ENCODE results near the gene MCUR1.
"Not testable (repeated sequence)": the region's sequence is repeated elsewhere in the genome, so short reads cannot be mapped to it uniquely, and the experiment has no call there.

MCUR1 gene

DNA sequence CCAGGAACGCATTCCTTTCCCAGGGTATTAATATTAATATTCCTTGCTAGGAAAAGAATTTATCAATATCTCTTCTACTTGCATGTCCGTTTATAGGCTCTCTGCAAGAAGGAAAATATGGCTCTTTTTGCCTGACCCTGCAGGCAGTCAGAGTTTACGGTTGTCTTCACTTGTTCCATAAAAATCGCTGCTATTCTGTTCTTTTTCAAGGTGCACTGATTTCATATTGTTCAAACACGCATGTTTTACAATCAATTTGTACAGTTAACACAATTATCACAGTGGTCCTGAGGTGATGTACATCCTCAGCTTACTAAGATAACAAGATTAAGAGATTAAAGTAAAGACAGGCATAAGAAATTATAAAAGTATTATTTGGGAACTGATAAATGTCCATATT, 15.1 kb upstream of the MCUR1 start:
- not testable (repeated sequence) for H2BK5ac ChIP-seq (ENCODE audit: low read depth, low read length, poor library complexity, severe bottlenecking); H3K27me3 ChIP-seq (ENCODE audit: control insufficient read depth in 1 of 2, insufficient read depth in 1 of 2, low read length in 2 of 2); H3K4me2 ChIP-seq (ENCODE audit: low read length, poor library complexity, severe bottlenecking); H3K4ac ChIP-seq (ENCODE audit: low read depth in 1 of 2, low read length in 2 of 2); H3K9ac ChIP-seq (ENCODE audit: low read length); H3K14ac ChIP-seq (ENCODE audit: low read length in 2 of 2); DNase-seq; H3K4me3 ChIP-seq (ENCODE audit: insufficient read depth in 1 of 2, low read depth in 1 of 2, low read length in 2 of 2); H3K27ac ChIP-seq (ENCODE audit: low read length, poor library complexity, severe bottlenecking); H2BK15ac ChIP-seq (ENCODE audit: low read depth, poor library complexity, severe bottlenecking); H2AFZ ChIP-seq (ENCODE audit: low read depth, low read length); H3K23ac ChIP-seq (ENCODE audit: low read length in 2 of 2); H3K18ac ChIP-seq (ENCODE audit: low read depth in 1 of 2, low read length in 2 of 2); H4K8ac ChIP-seq (ENCODE audit: low read length); H3K4me1 ChIP-seq (ENCODE audit: control insufficient read depth, insufficient read depth, low read depth, low read length); H2BK120ac ChIP-seq (ENCODE audit: low read depth, low read length); H2AK5ac ChIP-seq (ENCODE audit: low read length, severe bottlenecking); H3K79me1 ChIP-seq (replicated peaks; ENCODE audit: low read length, poor library complexity, severe bottlenecking); H2BK12ac ChIP-seq (ENCODE audit: low read length in 2 of 2); H4K91ac ChIP-seq (ENCODE audit: low read length); H3K36me3 ChIP-seq (ENCODE audit: control insufficient read depth in 1 of 2, insufficient read depth in 2 of 2, low read depth in 1 of 2, low read length in 2 of 2)
- 94% methylated on average over 3 of the region's 5 CpGs for WGBS
- peaks cover 10% of the 10 kb centered on the region for H3K9me3 ChIP-seq (ENCODE audit: control insufficient read depth, low read length)

DNA sequence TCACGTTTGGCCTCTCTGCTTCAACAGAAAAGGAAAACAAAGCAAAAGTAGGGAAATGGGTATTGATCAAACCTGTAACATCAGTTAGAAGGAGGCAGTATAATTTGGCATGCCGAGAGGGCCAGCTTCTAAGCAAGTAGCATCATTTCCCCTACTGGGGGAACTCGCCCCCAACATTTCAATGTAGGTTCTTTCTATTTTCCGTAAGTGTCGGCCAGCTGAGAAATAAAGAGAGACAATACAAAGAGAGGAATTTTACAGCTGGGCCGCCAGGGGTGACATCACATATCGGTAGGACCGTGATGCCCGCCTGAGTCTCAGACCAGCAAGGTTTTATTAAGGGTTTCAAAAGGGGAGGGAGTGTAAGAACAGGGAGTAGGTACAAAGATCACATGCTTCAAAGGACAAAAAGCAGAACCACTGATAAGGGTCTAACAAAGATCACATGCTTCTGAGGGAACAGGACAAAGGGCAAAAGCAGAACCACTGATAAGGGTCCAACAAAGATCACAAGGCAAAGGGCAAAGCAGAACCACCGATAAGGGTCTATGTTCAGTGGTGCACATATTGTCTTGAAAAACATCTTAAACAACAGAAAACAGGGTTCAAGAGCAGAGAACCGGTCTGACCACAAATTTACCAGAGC, 14.4 kb upstream of the MCUR1 start:
- H3K4me2 ChIP-seq (ENCODE audit: low read length, poor library complexity, severe bottlenecking); H3K27me3 ChIP-seq (ENCODE audit: control insufficient read depth in 1 of 2, insufficient read depth in 1 of 2, low read length in 2 of 2); H4K8ac ChIP-seq (ENCODE audit: low read length); H4K91ac ChIP-seq (ENCODE audit: low read length); H2BK15ac ChIP-seq (ENCODE audit: low read depth, poor library complexity, severe bottlenecking); H3K36me3 ChIP-seq (ENCODE audit: control insufficient read depth in 1 of 2, insufficient read depth in 2 of 2, low read depth in 1 of 2, low read length in 2 of 2); DNase-seq; H3K4me3 ChIP-seq (ENCODE audit: insufficient read depth in 1 of 2, low read depth in 1 of 2, low read length in 2 of 2); H3K4ac ChIP-seq (ENCODE audit: low read depth in 1 of 2, low read length in 2 of 2); H2AFZ ChIP-seq (ENCODE audit: low read depth, low read length); H3K27ac ChIP-seq (ENCODE audit: low read length, poor library complexity, severe bottlenecking); H3K4me1 ChIP-seq (ENCODE audit: control insufficient read depth, insufficient read depth, low read depth, low read length); H3K79me1 ChIP-seq (replicated peaks; ENCODE audit: low read length, poor library complexity, severe bottlenecking); H2BK12ac ChIP-seq (ENCODE audit: low read length in 2 of 2); H2BK5ac ChIP-seq (ENCODE audit: low read depth, low read length, poor library complexity, severe bottlenecking); H3K14ac ChIP-seq (ENCODE audit: low read length in 2 of 2); H2BK120ac ChIP-seq (ENCODE audit: low read depth, low read length); H2AK5ac ChIP-seq (ENCODE audit: low read length, severe bottlenecking); H3K23ac ChIP-seq (ENCODE audit: low read length in 2 of 2); H3K9ac ChIP-seq (ENCODE audit: low read length); H3K18ac ChIP-seq (ENCODE audit: low read depth in 1 of 2, low read length in 2 of 2): not testable (repeated sequence)
- 94% methylated on average over 11 of the region's 11 CpGs for WGBS
- H3K9me3 ChIP-seq (ENCODE audit: control insufficient read depth, low read length), result peaks cover 10% of the 10 kb centered on the region

DNA sequence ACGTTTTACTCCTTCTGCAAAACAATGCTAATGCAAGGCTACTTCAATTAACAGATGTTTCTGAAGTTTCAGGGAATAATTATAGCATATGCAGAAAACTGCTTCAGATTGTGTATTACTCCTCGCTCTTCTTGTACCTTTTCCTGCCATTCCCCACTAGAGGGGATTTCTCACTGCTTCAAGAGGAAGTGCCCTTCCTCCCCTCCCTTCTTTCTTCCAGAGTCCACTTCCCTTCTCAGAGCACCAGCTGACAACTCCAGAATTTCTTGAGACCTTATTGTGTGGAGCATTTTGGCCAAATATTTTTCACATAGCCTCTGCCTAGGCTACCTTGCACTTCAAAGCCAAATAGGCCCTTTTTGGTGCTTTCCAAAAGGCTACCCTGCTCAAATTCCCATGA, 12.7 kb upstream of the MCUR1 start:
- H3K27me3 ChIP-seq (ENCODE audit: control insufficient read depth in 1 of 2, insufficient read depth in 1 of 2, low read length in 2 of 2), result no peaks in the 10 kb centered on the region
- H3K4ac ChIP-seq (ENCODE audit: low read depth in 1 of 2, low read length in 2 of 2), result no peak overlapping the region
- H3K4me2 ChIP-seq (ENCODE audit: low read length, poor library complexity, severe bottlenecking), result no peak overlapping the region
- H3K79me1 ChIP-seq (replicated peaks; ENCODE audit: low read length, poor library complexity, severe bottlenecking), result no peaks in the 10 kb centered on the region
- no peak overlapping the region for H4K8ac ChIP-seq (ENCODE audit: low read length)
- H3K9ac ChIP-seq (ENCODE audit: low read length), result no peak overlapping the region
- no peaks in the 10 kb centered on the region for H3K4me1 ChIP-seq (ENCODE audit: control insufficient read depth, insufficient read depth, low read depth, low read length)
- H2BK12ac ChIP-seq (ENCODE audit: low read length in 2 of 2), result no peak overlapping the region
- no peak overlapping the region for H3K14ac ChIP-seq (ENCODE audit: low read length in 2 of 2)
- H3K9me3 ChIP-seq (ENCODE audit: control insufficient read depth, low read length), result peaks cover 10% of the 10 kb centered on the region
- no peak overlapping the region for H3K23ac ChIP-seq (ENCODE audit: low read length in 2 of 2)
- no peak for DNase-seq
- H2BK5ac ChIP-seq (ENCODE audit: low read depth, low read length, poor library complexity, severe bottlenecking), result no peak overlapping the region
- no peak overlapping the region for H2AK5ac ChIP-seq (ENCODE audit: low read length, severe bottlenecking)
- no peak overlapping the region for H2BK15ac ChIP-seq (ENCODE audit: low read depth, poor library complexity, severe bottlenecking)
- no peaks in the 10 kb centered on the region for H3K36me3 ChIP-seq (ENCODE audit: control insufficient read depth in 1 of 2, insufficient read depth in 2 of 2, low read depth in 1 of 2, low read length in 2 of 2)
- no peak overlapping the region for H3K27ac ChIP-seq (ENCODE audit: low read length, poor library complexity, severe bottlenecking)
- no peak overlapping the region for H2BK120ac ChIP-seq (ENCODE audit: low read depth, low read length)
- no peak overlapping the region for H3K4me3 ChIP-seq (ENCODE audit: insufficient read depth in 1 of 2, low read depth in 1 of 2, low read length in 2 of 2)
- 81% methylated on average over 1 of the region's 2 CpGs for WGBS
- no peak overlapping the region for H3K18ac ChIP-seq (ENCODE audit: low read depth in 1 of 2, low read length in 2 of 2)
- no peak overlapping the region for H4K91ac ChIP-seq (ENCODE audit: low read length)
- H2AFZ ChIP-seq (ENCODE audit: low read depth, low read length), result no peak overlapping the region

DNA sequence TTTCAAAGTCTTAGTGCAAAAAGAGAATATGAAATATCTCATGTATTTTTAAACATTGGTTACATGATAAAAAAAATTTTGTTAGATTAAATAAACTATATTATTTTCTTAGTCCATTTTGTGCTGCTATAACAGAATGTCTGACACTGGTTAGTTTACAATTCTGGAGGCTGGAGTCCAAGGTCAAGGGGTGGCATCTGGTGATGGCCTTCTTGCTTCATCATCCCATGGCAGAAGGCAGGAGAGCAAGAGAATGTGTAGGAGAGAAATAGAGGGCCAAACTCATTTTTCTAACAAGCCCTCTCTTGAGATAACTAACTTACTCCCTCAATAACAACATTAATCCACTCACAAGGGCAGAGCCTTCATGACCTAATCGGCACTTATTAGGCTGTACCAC, 11.5 kb upstream of the MCUR1 start:
- H3K79me1 ChIP-seq (replicated peaks; ENCODE audit: low read length, poor library complexity, severe bottlenecking), result no peaks in the 10 kb centered on the region
- H3K4me3 ChIP-seq (ENCODE audit: insufficient read depth in 1 of 2, low read depth in 1 of 2, low read length in 2 of 2), result no peak overlapping the region
- H2AFZ ChIP-seq (ENCODE audit: low read depth, low read length), result no peak overlapping the region
- no CpG with 5 or more reads among the region's 1 CpG for WGBS
- H3K36me3 ChIP-seq (ENCODE audit: control insufficient read depth in 1 of 2, insufficient read depth in 2 of 2, low read depth in 1 of 2, low read length in 2 of 2), result no peaks in the 10 kb centered on the region
- H4K91ac ChIP-seq (ENCODE audit: low read length), result no peak overlapping the region
- no peaks in the 10 kb centered on the region for H3K27me3 ChIP-seq (ENCODE audit: control insufficient read depth in 1 of 2, insufficient read depth in 1 of 2, low read length in 2 of 2)
- no peak overlapping the region for H3K18ac ChIP-seq (ENCODE audit: low read depth in 1 of 2, low read length in 2 of 2)
- no peak overlapping the region for H2BK120ac ChIP-seq (ENCODE audit: low read depth, low read length)
- H3K4me1 ChIP-seq (ENCODE audit: control insufficient read depth, insufficient read depth, low read depth, low read length), result no peaks in the 10 kb centered on the region
- H3K23ac ChIP-seq (ENCODE audit: low read length in 2 of 2), result no peak overlapping the region
- no peak overlapping the region for H3K4me2 ChIP-seq (ENCODE audit: low read length, poor library complexity, severe bottlenecking)
- H2BK15ac ChIP-seq (ENCODE audit: low read depth, poor library complexity, severe bottlenecking), result no peak overlapping the region
- no peak overlapping the region for H3K27ac ChIP-seq (ENCODE audit: low read length, poor library complexity, severe bottlenecking)
- no peak for DNase-seq
- H2BK12ac ChIP-seq (ENCODE audit: low read length in 2 of 2), result no peak overlapping the region
- H3K4ac ChIP-seq (ENCODE audit: low read depth in 1 of 2, low read length in 2 of 2), result no peak overlapping the region
- no peak overlapping the region for H2BK5ac ChIP-seq (ENCODE audit: low read depth, low read length, poor library complexity, severe bottlenecking)
- H3K14ac ChIP-seq (ENCODE audit: low read length in 2 of 2), result no peak overlapping the region
- H2AK5ac ChIP-seq (ENCODE audit: low read length, severe bottlenecking), result no peak overlapping the region
- H3K9me3 ChIP-seq (ENCODE audit: control insufficient read depth, low read length), result peaks cover 10% of the 10 kb centered on the region
- H3K9ac ChIP-seq (ENCODE audit: low read length), result no peak overlapping the region
- H4K8ac ChIP-seq (ENCODE audit: low read length), result no peak overlapping the region

All from mesenchymal stem cell (in vitro differentiated cells and primary cell).